GM18867 (cell line): Measurements from ENCODE around the gene OBSCN.
"Not testable (repeated sequence)": the region's sequence is repeated elsewhere in the genome, so short reads cannot be mapped to it uniquely, and the experiment has no call there.

Experiments used
- ATAC-seq: cut with Tn5 transposase; IDR thresholded peaks from one replicate; pipeline ENCODE4 v1.9.1; 2021; ENCODE audit warnings: mild to moderate bottlenecking, moderate library complexity; ENCODE audit not compliant: unreplicated experiment

OBSCN gene

GRCh38 chr1:228185641-228185965 is 22.2 kb upstream of the OBSCN start:
- no peak for ATAC-seq

GRCh38 chr1:228188249-228188648 is 19.6 kb upstream of the OBSCN start:
- not testable (repeated sequence) for ATAC-seq

GRCh38 chr1:228190182-228190581 is 17.7 kb upstream of the OBSCN start:
- ATAC-seq: no peak

- no peak for ATAC-seq
These were observed 17.1 kb upstream of the OBSCN start for GRCh38 chr1:228190778-228191177.

DNA sequence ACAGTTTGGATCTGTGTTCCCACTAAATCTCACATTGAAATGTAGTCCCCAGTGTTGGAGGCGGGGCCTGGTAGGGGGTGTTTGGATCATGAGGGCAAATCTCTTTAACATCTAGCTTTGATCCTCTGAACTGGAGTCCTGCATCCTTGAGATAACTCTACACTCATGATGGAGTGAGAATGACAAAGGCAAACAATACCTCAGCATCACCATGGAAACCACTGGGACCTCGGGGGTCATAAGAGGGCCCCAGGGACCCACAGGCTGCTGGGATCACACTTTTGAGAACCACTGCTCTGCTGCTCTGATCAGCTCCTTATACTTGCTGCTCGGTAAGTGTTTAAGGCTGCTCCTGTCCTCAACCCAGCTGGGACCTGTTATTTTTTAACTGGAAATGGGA is 13.4 kb upstream of the OBSCN start:
- ATAC-seq: no peak

DNA sequence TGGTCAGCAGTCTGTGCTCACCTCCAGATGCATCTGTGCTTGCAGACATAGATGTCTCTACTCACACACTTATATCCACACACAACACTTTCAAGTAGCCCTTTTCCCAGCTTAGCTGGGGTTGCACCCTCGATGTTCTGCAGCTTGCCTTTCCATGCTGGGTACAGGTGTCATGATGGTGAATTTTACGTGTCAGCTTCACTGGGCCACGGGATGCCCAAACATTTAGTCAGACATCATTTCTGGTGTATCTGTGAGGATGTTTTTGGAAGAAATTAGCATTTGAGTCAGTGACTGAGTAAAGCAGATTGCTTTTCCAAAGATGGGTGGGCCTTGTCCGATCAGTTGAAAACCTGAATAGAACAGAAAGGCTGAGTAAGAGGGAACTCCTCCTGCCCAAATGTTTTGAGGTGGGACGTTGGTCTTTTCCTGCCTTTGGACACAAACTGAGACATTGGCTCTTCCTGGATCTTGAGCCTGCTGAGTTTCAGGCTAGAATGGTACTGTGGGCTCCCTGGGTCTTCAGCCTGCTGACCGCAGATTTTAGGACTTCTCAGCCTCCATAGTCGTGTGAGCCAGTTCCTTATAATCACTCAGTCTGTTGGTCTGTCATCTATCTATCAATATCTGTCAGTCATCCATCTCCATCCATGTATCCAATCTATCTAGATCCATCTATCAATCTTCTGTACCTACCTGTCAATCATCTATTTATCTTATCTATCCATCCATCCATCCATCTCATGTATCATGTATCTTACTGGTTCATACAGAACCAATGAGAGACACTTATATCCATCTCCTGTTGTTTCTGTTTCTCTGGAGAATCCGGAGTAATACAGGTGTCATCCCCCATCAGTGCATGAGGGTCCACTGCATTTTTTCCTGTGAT is 12.7 kb upstream of the OBSCN start:
- ATAC-seq: no peak

DNA sequence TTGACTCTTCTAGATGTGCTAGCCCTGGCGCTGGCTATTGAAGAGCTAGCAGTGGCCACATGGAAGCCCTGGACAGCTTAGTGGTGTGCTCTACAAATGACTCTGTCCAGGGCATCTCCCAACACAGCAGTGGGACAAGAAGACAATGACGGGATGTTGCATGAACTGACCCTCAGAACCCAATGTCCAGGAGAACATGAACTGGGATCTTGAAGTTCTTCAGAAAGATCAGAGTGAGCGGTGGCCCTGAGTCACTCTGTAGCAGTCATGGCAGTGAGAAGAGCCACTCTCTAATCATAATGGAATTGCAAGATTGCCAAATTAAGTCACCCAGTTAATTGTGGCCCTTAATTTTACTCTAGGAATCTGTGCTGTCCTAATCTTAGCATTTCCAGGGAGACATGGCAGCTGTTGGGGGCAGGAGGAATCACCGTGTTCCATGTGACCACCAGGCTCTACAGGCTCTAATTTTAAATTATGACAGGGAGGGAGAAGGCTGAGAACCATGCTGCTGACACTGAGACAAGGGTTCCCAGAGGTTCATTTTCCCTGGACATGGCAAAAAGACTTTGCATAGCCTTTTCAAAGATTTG is 10.2 kb upstream of the OBSCN start:
- ATAC-seq: no peak

DNA sequence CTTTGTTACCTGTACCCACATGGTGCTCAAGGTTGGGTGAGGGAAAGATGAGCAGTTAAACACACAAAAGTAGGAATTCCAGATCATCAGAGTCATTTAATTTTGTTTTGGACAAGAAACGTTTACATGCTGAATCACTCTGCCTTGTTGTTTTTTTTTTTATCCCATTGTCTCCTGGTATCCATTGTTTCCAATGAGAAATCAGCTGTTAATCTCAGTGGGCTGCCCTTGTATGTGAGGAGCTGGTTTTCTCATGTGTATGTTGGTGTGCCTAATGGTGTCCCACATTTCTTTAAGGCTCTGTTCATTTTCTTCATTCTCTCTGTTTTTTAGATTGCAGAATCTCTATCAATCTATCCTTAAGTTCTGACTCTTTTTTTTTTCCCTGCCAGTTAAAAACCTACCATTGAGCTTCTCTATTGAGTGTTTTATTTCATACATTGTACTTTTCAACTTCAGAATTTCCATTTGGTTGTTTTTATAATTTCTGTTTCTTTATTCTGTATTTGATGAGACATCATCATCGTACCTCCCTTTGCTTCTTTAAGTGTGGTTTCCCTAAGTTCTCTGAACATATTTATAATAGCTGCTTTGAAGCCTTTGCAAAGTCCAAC is 8.8 kb upstream of the OBSCN start:
- ATAC-seq: no peak

GRCh38 chr1:228204958-228205357 is 2.9 kb upstream of the OBSCN start:
- no peak for ATAC-seq

- no peak for ATAC-seq
These were observed 2.1 kb upstream of the OBSCN start for GRCh38 chr1:228205526-228206436.

DNA sequence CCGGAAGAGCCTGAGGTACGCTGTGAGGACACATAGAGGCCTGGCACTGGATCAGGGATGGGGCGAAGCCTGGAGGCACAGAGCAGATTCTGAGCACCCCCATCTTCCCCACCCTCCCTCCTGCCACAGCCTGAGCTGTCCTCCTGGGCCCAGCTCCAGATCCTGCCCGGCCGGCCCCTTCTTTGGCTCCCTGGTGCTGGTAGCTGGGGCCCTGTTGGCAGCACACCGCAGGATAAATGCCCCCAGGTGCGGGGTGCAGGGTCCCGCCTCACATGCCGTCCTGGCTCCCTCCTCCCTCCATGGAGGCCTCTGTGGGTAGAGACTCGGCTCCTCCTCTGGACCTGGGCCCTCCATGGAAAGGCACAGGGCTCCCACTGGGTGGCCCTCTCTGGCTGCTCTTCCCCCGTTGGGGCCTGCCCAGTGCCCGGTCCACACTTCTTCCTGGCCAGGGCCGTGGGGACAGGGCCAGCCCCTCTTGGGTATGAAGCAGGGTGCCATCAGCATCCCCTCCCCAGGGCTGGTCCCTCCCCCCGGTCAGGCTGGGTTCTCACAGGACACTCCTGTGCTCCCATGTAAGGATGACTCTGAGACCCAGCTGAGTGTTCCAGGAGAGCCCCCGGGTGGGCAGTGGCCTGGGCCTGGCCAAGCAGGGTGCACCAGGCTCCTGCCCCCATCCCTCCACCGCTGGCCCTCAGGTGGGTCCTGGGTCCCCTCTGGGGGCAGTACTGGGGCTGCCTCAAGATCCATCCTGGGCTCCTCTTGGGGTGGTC is 1.1 kb upstream of the OBSCN start:
- ATAC-seq: no peak

DNA sequence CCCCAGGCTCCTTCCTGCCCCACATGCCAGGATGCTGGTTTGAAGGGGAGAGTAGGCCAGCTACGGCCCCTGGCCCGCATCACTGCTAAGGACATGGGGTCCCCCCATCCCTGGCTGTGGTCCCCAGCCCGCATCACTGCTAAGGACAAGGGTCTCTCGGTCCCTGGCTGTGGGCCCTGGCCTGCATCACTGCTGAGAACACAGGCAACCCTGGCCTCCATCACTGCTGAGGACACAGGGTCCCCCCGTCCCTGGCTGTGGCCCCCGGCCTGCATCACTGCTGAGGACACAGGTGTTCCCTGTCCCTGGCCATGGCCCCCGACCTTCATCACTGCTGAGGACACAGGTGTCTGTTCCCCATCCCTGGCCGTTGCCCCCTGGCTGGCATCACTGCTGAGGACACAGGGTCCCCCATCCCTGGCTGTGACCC is 448 bp upstream of the OBSCN start:
- no peak for ATAC-seq

DNA sequence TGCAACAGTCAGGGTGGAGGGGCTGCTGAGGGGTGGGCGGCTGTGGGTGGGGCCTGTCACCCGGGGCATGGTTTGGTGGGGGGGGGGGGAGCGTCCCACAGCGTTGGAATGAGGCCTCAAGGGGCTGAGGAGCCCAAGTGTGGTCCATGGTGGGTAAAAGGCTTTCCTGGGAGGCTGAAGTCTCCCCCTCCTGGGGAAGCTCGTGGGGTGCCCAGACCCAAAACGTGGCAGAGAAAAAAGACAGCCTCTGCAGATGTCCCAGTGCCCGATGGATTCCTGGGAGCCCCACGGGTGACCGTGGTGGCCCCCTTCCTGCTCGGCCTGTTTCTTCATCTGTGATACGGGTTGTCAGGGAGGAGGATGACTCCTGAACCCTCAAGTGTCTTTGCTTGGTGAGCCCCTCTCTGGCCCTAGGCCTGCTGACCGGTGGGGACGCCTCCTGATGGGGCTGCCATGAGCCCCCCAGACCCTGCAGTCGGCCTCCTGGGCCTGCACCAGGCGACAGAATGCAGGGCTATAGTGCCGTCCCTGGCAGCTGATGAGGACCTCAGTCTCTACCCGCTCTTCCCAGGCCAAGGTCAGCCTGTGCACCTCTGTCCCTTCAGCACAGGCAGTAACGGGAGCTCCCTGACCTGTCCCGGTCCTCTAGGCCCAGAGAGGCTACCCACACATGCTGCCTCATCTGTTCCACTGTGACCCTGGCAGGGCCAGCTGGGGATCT is 1.1 kb downstream of the OBSCN start:
- ATAC-seq: no peak

DNA sequence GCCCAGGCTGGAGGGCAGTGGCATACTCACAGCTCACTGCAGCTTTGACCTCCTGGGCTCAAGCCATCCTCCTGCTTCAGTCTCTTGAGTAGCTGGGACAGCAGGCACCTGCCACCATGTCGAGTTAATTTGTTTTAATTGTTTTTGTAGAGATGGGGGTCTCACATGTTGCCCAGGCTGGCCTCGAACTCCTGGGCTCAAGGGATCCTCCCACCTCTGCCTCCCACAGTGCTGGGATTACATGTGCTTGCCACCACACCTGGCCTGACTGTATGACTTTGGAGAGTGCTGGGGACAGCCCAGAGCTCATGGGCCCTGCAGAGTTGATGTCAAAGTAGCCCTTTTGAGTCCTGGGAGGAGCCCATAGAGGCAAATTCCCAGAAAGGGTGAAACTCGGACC is 1.8 kb downstream of the OBSCN start:
- no peak for ATAC-seq

- no peak for ATAC-seq
These were observed 2.3 kb downstream of the OBSCN start for GRCh38 chr1:228210076-228210651.

- no peak for ATAC-seq
These were observed 3.1 kb downstream of the OBSCN start for GRCh38 chr1:228210712-228211530.

DNA sequence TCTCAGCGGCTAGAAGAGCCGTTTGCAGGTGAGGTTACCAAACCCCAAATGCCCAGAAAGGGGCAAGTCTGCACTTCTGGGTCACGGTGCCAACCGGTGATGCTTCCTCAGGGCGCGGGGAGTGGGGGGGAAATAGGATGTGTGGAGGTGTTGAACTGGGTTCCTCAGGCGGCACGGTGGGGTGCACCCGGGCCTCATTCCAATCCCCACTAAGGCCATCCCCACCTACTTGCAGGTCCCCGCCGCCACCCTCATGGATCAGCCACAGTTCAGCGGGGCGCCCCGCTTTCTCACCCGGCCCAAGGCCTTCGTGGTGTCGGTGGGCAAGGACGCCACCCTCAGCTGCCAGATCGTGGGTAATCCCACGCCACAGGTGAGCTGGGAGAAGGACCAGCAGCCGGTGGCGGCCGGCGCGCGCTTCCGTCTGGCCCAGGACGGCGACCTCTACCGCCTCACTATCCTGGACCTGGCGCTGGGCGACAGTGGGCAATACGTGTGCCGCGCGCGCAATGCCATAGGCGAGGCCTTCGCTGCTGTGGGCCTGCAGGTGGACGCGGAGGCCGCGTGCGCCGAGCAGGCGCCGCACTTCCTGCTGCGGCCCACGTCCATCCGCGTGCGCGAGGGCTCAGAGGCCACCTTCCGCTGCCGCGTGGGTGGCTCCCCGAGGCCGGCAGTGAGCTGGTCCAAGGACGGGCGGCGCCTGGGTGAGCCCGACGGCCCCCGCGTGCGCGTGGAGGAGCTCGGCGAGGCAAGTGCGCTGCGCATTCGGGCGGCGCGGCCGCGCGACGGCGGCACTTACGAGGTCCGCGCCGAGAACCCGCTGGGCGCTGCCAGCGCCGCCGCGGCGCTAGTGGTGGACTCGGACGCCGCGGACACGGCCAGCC is 3.9 kb downstream of the OBSCN start:
- ATAC-seq: no peak
